Tibial artery (tissue), 4 donors: ENCODE data around the gene IL11RA.

Experiments used
- DNase-seq, 2 donors: peaks; one replicate each; pipeline ENCODE4 v3.0.0-alpha.2; 2019
- H3K27ac ChIP-seq, 2 donors: fragments of 200-600 bp; sonication (generic) in 1 of 2; 1 replicate in 1 of 2; 2 replicates in 1 of 2; pipeline ENCODE4 v1.5.1; 2018 to 2019; ENCODE audit warnings: mild to moderate bottlenecking in 1 of 2
- H3K27me3 ChIP-seq, 2 donors: fragments of 200-600 bp; sonication (generic) in 1 of 2; one replicate each; pipeline versions ENCODE4 v1.5.1 to v1.6.0; 2016 to 2019
- H3K36me3 ChIP-seq, 3 donors: fragments of 200-600 bp; sonication (generic) in 2 of 3; one replicate each; pipeline ENCODE4 v1.5.1; 2016 to 2019; ENCODE audit warnings: mild to moderate bottlenecking in 2 of 3
- H3K4me1 ChIP-seq, 4 donors: fragments of 200-600 bp; sonication (generic) in 2 of 4; 1 replicate in 3 of 4; 2 replicates in 1 of 4; pipeline ENCODE4 v1.5.1; 2016 to 2019
- H3K4me3 ChIP-seq, 2 donors: fragments of 200-600 bp; sonication (generic) in 1 of 2; 1 replicate in 1 of 2; 2 replicates in 1 of 2; pipeline ENCODE4 v1.5.1; 2018 to 2019; ENCODE audit warnings: mild to moderate bottlenecking in 2 of 2
- H3K9me3 ChIP-seq, 3 donors: fragments of 200-600 bp; sonication (generic) in 1 of 3; one replicate each; pipeline ENCODE4 v1.5.1; 2016 to 2019
- intact Hi-C: fragments of 100-400 bp; cut with DNase I; formaldehyde crosslinking; loops from one replicate; pipeline ENCODE4 v1.15.0; 2023; ENCODE audit warnings: low total_unique reads
- TF ChIP-seq, protein P1 (sequence below), 2 experiments: fragments of 200-600 bp in 1 of 2; fragments of 450-650 bp in 1 of 2; IDR thresholded peaks; one replicate each; pipeline ENCODE4 v1.5.1; 2017 to 2019; ENCODE audit warnings: antibody characterized with exemption in 2 of 2, mild to moderate bottlenecking in 1 of 2, moderate library complexity in 1 of 2

The IL11RA gene

DNA sequence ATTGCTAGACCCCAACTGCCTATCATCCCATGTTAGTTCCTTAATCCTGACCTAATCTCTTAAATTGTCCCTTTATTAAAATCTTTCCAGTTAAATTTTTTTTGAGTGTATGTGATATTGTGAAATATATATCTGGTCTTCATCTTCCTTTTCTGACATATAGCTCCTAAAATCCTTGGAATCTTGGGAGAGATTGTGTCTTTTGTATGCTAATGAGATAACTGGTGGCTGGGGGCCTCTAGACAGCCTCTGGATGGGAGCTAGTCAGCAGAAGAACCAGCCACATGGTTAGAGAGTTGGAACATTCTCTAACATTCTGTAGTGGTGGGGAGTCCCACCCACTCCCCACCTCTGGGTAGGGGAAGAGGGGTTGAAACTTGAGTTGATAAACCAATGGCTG is 42.8 kb downstream of the IL11RA start:
- Histone ChIP-seq H3K36me3 (no peaks in the 10 kb centered on the region), H3K27me3 (no peaks in the 10 kb centered on the region), H3K4me1 (peaks cover 0 to 18% (median 12%) of the 10 kb centered on the region in 4 donors), H3K4me3 (no peak overlapping the region), H3K9me3 (no peaks in the 10 kb centered on the region), H3K27ac (no peak overlapping the region)
- DNase-seq = no peak
- intact Hi-C loops = no loop called here
- TF ChIP-seq, protein P1, sequence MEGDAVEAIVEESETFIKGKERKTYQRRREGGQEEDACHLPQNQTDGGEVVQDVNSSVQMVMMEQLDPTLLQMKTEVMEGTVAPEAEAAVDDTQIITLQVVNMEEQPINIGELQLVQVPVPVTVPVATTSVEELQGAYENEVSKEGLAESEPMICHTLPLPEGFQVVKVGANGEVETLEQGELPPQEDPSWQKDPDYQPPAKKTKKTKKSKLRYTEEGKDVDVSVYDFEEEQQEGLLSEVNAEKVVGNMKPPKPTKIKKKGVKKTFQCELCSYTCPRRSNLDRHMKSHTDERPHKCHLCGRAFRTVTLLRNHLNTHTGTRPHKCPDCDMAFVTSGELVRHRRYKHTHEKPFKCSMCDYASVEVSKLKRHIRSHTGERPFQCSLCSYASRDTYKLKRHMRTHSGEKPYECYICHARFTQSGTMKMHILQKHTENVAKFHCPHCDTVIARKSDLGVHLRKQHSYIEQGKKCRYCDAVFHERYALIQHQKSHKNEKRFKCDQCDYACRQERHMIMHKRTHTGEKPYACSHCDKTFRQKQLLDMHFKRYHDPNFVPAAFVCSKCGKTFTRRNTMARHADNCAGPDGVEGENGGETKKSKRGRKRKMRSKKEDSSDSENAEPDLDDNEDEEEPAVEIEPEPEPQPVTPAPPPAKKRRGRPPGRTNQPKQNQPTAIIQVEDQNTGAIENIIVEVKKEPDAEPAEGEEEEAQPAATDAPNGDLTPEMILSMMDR (IDR thresholded peaks at IDR 0.05) = no peak

- H3K27me3 ChIP-seq = no peaks in the 10 kb centered on the region
- TF ChIP-seq, protein P1 (IDR thresholded peaks at IDR 0.05) = peak; percentile 80 to 94
- H3K36me3 ChIP-seq = no peaks in the 10 kb centered on the region
- H3K9me3 ChIP-seq = no peaks in the 10 kb centered on the region
- peak overlapping the region; percentile 64 to 71 for H3K4me3 ChIP-seq
- peak overlapping the region; percentile 83 for H3K27ac ChIP-seq
- H3K4me1 ChIP-seq = peaks cover 0 to 5% (median 4%) of the 10 kb centered on the region in 4 donors
- intact Hi-C loops = loop anchor here (10.0 kb wide), 1 partner anchor 86 kb away; the partner anchor contains the start of gene RPP25L
- peak; percentile 72 to 84 for DNase-seq
These were observed 49.2 kb downstream of the IL11RA start for GRCh38 chr9:34701023-34701768.

DNA sequence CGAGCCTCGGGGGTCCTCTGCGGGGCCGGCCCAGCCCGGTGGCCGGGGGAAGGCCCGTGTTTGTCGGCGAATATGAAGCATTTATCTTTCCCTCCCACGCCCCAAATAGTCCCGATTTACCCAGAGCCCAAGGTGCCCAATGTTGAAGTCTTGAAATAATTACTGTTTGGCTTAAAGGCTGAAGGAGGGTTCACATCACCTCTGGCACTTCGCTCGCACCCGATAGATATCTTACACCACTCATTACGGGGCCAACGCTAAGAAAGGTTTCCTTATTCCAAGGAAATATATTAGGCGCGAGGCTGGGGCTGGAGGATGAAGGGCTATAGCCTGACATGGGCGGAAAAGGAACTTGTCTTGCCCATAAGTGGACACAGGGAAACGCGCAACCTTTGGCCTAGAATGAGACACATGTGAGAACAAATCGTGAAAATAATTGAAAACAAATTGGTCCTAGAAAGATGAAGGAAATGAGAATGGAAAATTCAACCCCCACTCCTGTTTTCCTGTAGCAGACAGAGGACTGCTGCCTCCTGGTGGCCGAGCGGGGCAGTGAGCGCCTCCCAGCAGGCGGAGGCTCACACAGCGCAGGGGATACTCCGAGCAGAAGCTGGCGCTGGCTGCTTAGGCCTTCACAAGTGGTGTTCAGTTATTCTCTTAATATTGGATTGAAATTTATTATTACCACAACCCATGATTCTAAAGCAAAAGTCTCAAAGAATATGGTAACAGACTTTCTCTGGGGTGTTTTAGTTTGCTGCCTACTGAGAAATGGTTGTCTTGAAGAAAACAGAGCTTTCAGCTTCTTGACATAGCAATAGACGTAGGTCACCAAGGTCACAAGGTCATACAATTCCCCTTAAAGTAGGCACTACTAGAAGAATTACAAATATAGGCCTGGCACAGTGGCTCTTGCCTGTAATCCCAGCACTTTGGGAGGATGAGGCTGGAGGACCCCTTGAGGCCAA is 50.1 kb downstream of the IL11RA start:
- Histone ChIP-seq H3K36me3 (no peaks in the 10 kb centered on the region), H3K9me3 (no peaks in the 10 kb centered on the region), H3K27me3 (no peaks in the 10 kb centered on the region), H3K4me1 (peaks cover 0 to 5% (median 4%) of the 10 kb centered on the region in 4 donors), H3K4me3 (peak overlapping the region; percentile 64 to 71), H3K27ac (peak overlapping the region; percentile 83)
- intact Hi-C loops = loop anchor here (10.0 kb wide), 1 partner anchor 87 kb away; the partner anchor contains the start of gene RPP25L
- TF ChIP-seq, protein P1 (IDR thresholded peaks at IDR 0.05) = peak; percentile 94 to 99
- DNase-seq = peak; percentile 86 to 91

- no peak overlapping the region for H3K27ac ChIP-seq
- H3K9me3 ChIP-seq = no peaks in the 10 kb centered on the region
- TF ChIP-seq, protein P1 (IDR thresholded peaks at IDR 0.05) = no peak
- intact Hi-C loops = loop anchor here (10.0 kb wide), 1 partner anchor 92 kb away; the partner anchor contains the start of gene RPP25L
- no peaks in the 10 kb centered on the region for H3K27me3 ChIP-seq
- no peaks in the 10 kb centered on the region for H3K36me3 ChIP-seq
- no peak overlapping the region for H3K4me3 ChIP-seq
- H3K4me1 ChIP-seq = peaks cover 0 to 4% (median 1%) of the 10 kb centered on the region in 4 donors
- DNase-seq = no peak
These were observed 55.1 kb downstream of the IL11RA start for GRCh38 chr9:34707130-34707529.

DNA sequence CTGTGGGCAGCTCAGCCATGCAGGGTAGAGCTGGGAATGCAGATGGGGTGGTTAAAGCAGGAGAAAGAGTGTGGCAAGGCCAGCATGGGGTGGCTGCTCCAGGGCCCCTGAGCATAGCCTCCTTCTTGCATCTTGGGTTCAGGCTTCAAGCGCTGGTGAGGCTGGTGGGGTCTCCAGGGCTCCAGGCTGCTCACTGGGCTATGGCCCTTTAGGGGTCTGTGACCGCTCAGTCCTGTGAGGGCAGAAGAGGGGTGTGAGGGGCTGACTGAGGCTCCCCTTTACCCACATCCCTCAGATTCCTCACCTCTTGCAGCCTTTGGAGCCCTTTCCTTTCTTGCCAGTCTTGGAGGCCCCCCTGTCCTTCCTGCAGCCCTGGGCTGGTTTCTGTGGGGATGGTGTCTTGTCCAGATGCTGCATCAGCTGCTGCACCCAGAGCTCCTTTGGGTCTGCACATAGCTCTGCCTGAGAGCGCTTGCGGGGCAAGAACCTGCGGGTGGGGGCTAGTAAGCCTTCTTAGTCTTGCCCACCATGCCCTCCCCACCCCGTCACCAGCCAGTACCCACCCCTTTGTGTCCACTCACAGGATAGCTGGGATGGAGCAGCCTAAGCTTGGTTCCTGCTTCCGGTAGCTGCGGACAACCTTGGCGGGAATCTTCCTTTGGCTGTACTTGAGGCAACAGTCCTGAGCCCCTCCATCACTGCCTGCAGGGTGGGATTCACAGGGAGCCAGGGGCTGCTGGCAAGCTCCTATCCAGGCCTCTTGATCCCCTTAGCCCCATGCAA is 57.4 kb downstream of the IL11RA start:
- H3K4me1 ChIP-seq = peaks cover 0 to 4% (median 1%) of the 10 kb centered on the region in 4 donors
- intact Hi-C loops = loop anchor here (10.0 kb wide), 1 partner anchor 95 kb away; the partner anchor contains the start of gene RPP25L
- no peak overlapping the region for H3K27ac ChIP-seq
- H3K9me3 ChIP-seq = no peaks in the 10 kb centered on the region
- no peak overlapping the region for H3K4me3 ChIP-seq
- DNase-seq = peak in 1 of 2 donors; percentile 25
- TF ChIP-seq, protein P1 (IDR thresholded peaks at IDR 0.05) = no peak
- no peaks in the 10 kb centered on the region for H3K27me3 ChIP-seq
- H3K36me3 ChIP-seq = no peaks in the 10 kb centered on the region
